GM23338 (cell line): Measurements from ENCODE around the gene KLK13.

Experiments
- POLR2AphosphoS5 ChIP-seq: IDR thresholded peaks from 2 replicates; pipeline ENCODE4 v1.6.1; 2016; ENCODE audit warnings: antibody characterized with exemption, low read depth
- TF ChIP-seq, protein P1 (sequence below), 2 experiments: fragments of 200-600 bp in 1 of 2; sonication (generic) in 1 of 2; conservative IDR thresholded peaks; 2 replicates each; pipeline versions ENCODE4 v1.5.1 to v1.6.1; 2016 to 2017; ENCODE audit warnings: antibody characterized with exemption in 2 of 2, low read depth in 2 of 2, mild to moderate bottlenecking in 2 of 2, moderate library complexity in 1 of 2

DNA sequence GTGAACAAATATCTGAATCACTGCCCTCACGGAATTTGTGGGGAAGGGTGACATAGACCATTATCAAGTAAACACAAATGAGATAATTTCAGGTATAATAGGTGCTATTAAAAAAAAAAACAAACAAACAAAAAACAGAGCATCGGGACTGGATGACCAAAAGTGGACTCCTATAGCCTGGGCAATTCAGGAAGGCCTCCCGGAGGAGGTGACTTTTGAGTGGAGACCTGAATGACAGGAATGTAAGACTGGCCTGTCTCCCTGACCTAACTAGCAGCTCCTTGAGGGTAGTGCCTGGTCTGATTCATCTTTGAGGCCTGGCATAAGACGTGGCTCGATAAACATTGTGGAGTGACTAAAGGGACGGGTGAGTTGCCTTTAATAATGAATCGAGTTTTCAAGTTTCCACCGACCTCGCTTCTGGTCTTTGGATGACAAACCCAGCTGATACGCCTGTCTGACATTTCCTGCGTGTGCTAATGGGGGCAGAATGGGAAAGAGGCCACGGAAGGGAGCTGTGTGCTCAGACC lies 52.2 kb downstream of the KLK13 start:
- TF ChIP-seq, protein P1, sequence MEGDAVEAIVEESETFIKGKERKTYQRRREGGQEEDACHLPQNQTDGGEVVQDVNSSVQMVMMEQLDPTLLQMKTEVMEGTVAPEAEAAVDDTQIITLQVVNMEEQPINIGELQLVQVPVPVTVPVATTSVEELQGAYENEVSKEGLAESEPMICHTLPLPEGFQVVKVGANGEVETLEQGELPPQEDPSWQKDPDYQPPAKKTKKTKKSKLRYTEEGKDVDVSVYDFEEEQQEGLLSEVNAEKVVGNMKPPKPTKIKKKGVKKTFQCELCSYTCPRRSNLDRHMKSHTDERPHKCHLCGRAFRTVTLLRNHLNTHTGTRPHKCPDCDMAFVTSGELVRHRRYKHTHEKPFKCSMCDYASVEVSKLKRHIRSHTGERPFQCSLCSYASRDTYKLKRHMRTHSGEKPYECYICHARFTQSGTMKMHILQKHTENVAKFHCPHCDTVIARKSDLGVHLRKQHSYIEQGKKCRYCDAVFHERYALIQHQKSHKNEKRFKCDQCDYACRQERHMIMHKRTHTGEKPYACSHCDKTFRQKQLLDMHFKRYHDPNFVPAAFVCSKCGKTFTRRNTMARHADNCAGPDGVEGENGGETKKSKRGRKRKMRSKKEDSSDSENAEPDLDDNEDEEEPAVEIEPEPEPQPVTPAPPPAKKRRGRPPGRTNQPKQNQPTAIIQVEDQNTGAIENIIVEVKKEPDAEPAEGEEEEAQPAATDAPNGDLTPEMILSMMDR (conservative IDR thresholded peaks at IDR 0.05; ENCODE audit: low read depth in 2 of 2), result no peak
- TF ChIP-seq POLR2AphosphoS5, result no peak
